Activated CD4-positive, CD25-positive, alpha-beta regulatory T cell treated with anti-CD3 and anti-CD28 coated beads, Interleukin-2, amount 50 U/mL, for 16 hours (primary cell): ENCODE measurements around the gene DBF4.

Experiments used
- DNase-seq: peaks from one replicate; pipeline ENCODE4 v3.0.0-alpha.2; 2020; ENCODE audit warnings: low read depth, low spot score

Gene DBF4

GRCh38 chr7:87948371-87948770, 72.1 kb downstream of the DBF4 start:
- no peak for DNase-seq
